Sigmoid colon (tissue), 4 donors: ENCODE data around the gene NAP1L1.

Experiments used
- CTCF ChIP-seq, 4 experiments: fragments of 450-650 bp in 3 of 4; fragments of 200-600 bp in 1 of 4; IDR thresholded peaks; one replicate each; pipeline ENCODE4 v1.5.1; 2016 to 2019; ENCODE audit warnings: antibody characterized with exemption in 4 of 4, mild to moderate bottlenecking in 3 of 4, moderate library complexity in 2 of 4
- EP300 ChIP-seq, 4 donors: sonication (generic); formaldehyde crosslinking; IDR thresholded peaks; one replicate each; pipeline ENCODE4 v1.6.1; 2017; ENCODE audit warnings: antibody characterized with exemption in 4 of 4

GRCh38 chr12:76103958-76104357, 19.5 kb upstream of the NAP1L1 start:
- TF ChIP-seq EP300 (IDR thresholded peaks at IDR 0.05) (no peak), CTCF (IDR thresholded peaks at IDR 0.05) (no peak)
